A549 (cell line): ENCODE measurements around the gene PLOD2. TPM values are rescaled to one million over a fixed set of nuclear protein-coding genes. Genes with fewer than 3 reads are reported as not detected.
A peak's percentile ranks its signal among the peaks of the same experiment; 100 is the strongest.

Source experiments
- BHLHE40 ChIP-seq: IDR thresholded peaks from 2 replicates; pipeline ENCODE4 v1.6.1; 2012; ENCODE audit warnings: low read depth, low read length, inconsistent platforms
- CBX8 ChIP-seq: fragments of 200-600 bp; sonication (generic); IDR thresholded peaks from 2 replicates; pipeline ENCODE4 v1.6.1; 2016
- E2F6 ChIP-seq: IDR thresholded peaks from 2 replicates; pipeline ENCODE4 v1.6.1; 2012; ENCODE audit warnings: low read depth, borderline replicate concordance
- ESRRA ChIP-seq: fragments of 150-350 bp; IDR thresholded peaks from 2 replicates; pipeline ENCODE4 v1.6.1; 2014; ENCODE audit warnings: mild to moderate bottlenecking, low read length, borderline replicate concordance
- FOSB ChIP-seq: fragments of 250-450 bp; sonication (Bioruptor Pico); IDR thresholded peaks from 2 replicates; pipeline ENCODE4 v1.5.0; 2020; ENCODE audit warnings: mild to moderate bottlenecking, moderate library complexity
- FOSL2 ChIP-seq, 2 experiments: fragments of 450-650 bp in 1 of 2; fragments of >200 bp in 1 of 2; sonication (Bioruptor Twin) in 1 of 2; formaldehyde crosslinking; IDR thresholded peaks; 2 replicates each; pipeline versions ENCODE4 v1.5.0 to v1.6.1; 2016 to 2020; ENCODE audit warnings: mild to moderate bottlenecking in 1 of 2, moderate library complexity in 1 of 2
- GATA3 ChIP-seq: IDR thresholded peaks from 2 replicates; pipeline ENCODE4 v1.6.1; 2012; ENCODE audit warnings: borderline replicate concordance
- HDAC2 ChIP-seq: fragments of 200-600 bp; sonication (generic); IDR thresholded peaks from 2 replicates; pipeline ENCODE4 v1.6.1; 2016
- HOXB13 ChIP-seq: fragments of 250-450 bp; sonication (Bioruptor Pico); IDR thresholded peaks from 2 replicates; pipeline ENCODE4 v1.5.0; 2020; ENCODE audit warnings: low read depth, mild to moderate bottlenecking, moderate library complexity
- JUN ChIP-seq, 2 experiments: fragments of >200 bp; sonication (Bioruptor Twin); formaldehyde crosslinking; IDR thresholded peaks; 2 replicates in 1 of 2; 3 replicates in 1 of 2; pipeline ENCODE4 v1.6.1; 2016 to 2017
- JUNB ChIP-seq: fragments of >200 bp; sonication (Bioruptor Twin); formaldehyde crosslinking; IDR thresholded peaks from 2 replicates; pipeline ENCODE4 v1.6.1; 2016
- KDM1A ChIP-seq: fragments of 200-600 bp; sonication (generic); IDR thresholded peaks from 2 replicates; pipeline ENCODE4 v1.6.1; 2016; ENCODE audit warnings: low read depth, mild to moderate bottlenecking
- MAFK ChIP-seq: fragments of 450-650 bp; IDR thresholded peaks from 2 replicates; pipeline ENCODE4 v1.6.1; 2014; ENCODE audit not compliant: partially characterized antibody
- MYC ChIP-seq: IDR thresholded peaks from 2 replicates; pipeline ENCODE4 v1.6.1; 2012; ENCODE audit warnings: mild to moderate bottlenecking, inconsistent platforms, low read length, improper control_type of control experiment, borderline replicate concordance
- PHF8 ChIP-seq: fragments of 200-600 bp; sonication (generic); IDR thresholded peaks from 2 replicates; pipeline ENCODE4 v1.6.1; 2016; ENCODE audit warnings: low read depth, mild to moderate bottlenecking, antibody characterized with exemption, moderate library complexity, borderline replicate concordance
- POLR2AphosphoS2 ChIP-seq: conservative IDR thresholded peaks from 2 replicates; pipeline ENCODE4 v1.6.1; 2012; ENCODE audit warnings: low read length, improper control_type of control experiment, inconsistent platforms
- TFCP2L1 ChIP-seq: fragments of 250-450 bp; sonication (Bioruptor Pico); IDR thresholded peaks from 2 replicates; pipeline ENCODE4 v1.5.0; 2021; ENCODE audit warnings: mild to moderate bottlenecking
- USF2 ChIP-seq: fragments of 450-650 bp; IDR thresholded peaks from 2 replicates; pipeline ENCODE4 v1.6.1; 2014; ENCODE audit warnings: antibody characterized with exemption
- ZC3H11A ChIP-seq: fragments of 450-650 bp; IDR thresholded peaks from 2 replicates; pipeline ENCODE4 v1.6.1; 2014; ENCODE audit warnings: antibody characterized with exemption, mild to moderate bottlenecking
- polyA plus RNA-seq, 4 experiments: library from polyadenylated mRNA; depleted of rRNA in 3 of 4; stranded (reverse); fragments of >200 nt; fragmentation: RNase III in 1 of 4; extraction: RNeasy Plus Mini Kit Qiagen cat#74134 plus additional on column Dnase treatment in 1 of 4; gene quantifications; 2 replicates in 3 of 4; 3 replicates in 1 of 4; pipeline ENCODE4 v1.2.3, GENCODE V29; 2011 to 2017
- TF ChIP-seq, protein P1 (sequence below): fragments of >200 bp; sonication (Bioruptor Twin); formaldehyde crosslinking; IDR thresholded peaks from 3 replicates; pipeline ENCODE4 v1.5.1; 2016
- TF ChIP-seq, protein P2 (sequence below): fragments of 200-600 bp; sonication (generic); IDR thresholded peaks from 2 replicates; pipeline ENCODE4 v1.6.1; 2016; ENCODE audit warnings: antibody characterized with exemption, mild to moderate bottlenecking, moderate library complexity
- TF ChIP-seq, protein P3 (sequence below): fragments of 150-350 bp; IDR thresholded peaks from 2 replicates; pipeline ENCODE4 v1.6.1; 2014; ENCODE audit warnings: low read depth, mild to moderate bottlenecking, low read length

The PLOD2 gene
- polyA plus RNA-seq, 2 of the 4 experiments (the other 2 are of a cell fraction): 159 to 174 TPM

DNA sequence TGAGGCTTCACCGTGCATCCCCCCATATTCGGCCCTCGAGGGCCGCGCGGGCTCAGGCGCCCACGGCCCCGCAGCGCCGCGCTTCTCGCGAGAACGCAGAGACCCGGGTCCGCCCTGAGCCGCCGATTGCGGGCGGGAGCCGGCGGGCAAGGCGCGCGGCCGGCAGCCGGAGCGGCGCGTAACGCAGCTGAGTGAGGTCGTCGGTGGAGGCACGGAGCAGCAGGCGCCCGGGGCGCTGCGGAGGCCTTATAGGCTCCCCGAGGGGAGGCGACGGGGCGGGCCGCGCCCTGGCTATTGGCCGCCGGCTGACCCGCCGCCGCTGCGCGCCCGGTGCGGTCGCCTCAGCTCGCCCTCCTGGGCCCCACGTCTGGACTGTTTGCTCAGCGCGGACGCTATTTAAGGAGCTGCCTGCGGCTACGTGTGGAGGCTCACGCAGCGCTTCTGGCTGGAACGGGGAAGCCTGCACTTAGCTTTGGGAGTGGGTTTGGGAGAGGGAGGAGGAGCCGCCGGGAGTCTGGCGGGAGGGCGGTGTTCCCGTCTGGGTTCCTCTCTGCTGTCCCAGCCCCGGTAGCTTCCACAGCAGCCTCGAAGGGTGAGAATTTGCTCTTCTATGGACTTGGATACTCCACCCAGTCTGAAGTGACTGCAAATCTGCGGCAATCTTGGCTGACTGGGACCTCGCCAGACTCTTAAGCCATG lies at the start of gene PLOD2 (continued):
- TF ChIP-seq, protein P1, sequence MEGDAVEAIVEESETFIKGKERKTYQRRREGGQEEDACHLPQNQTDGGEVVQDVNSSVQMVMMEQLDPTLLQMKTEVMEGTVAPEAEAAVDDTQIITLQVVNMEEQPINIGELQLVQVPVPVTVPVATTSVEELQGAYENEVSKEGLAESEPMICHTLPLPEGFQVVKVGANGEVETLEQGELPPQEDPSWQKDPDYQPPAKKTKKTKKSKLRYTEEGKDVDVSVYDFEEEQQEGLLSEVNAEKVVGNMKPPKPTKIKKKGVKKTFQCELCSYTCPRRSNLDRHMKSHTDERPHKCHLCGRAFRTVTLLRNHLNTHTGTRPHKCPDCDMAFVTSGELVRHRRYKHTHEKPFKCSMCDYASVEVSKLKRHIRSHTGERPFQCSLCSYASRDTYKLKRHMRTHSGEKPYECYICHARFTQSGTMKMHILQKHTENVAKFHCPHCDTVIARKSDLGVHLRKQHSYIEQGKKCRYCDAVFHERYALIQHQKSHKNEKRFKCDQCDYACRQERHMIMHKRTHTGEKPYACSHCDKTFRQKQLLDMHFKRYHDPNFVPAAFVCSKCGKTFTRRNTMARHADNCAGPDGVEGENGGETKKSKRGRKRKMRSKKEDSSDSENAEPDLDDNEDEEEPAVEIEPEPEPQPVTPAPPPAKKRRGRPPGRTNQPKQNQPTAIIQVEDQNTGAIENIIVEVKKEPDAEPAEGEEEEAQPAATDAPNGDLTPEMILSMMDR: no peak; the same call in 2 of the 3 replicates
- TF ChIP-seq E2F6 (no peak; the same call in 1 of the 2 replicates), JUNB (no peak), ZC3H11A (no peak), BHLHE40 (no peak), TFCP2L1 (CRISPR knock-in tag) (no peak), MAFK (no peak), HDAC2 (no peak), FOSB (CRISPR knock-in tag) (no peak), POLR2AphosphoS2 (no peak), PHF8 (peak; percentile 42; the same call in 1 of the 2 replicates), ESRRA (no peak), MYC (no peak), FOSL2 (IDR thresholded peaks at IDR 0.05) (no peak), FOSL2 (CRISPR knock-in tag; IDR thresholded peaks at IDR 0.05) (no peak), HOXB13 (no peak), USF2 (no peak), CBX8 (no peak), KDM1A (no peak), JUN (IDR thresholded peaks at IDR 0.05) (peak; percentile 91 to 94), GATA3 (no peak)
- TF ChIP-seq, protein P2, sequence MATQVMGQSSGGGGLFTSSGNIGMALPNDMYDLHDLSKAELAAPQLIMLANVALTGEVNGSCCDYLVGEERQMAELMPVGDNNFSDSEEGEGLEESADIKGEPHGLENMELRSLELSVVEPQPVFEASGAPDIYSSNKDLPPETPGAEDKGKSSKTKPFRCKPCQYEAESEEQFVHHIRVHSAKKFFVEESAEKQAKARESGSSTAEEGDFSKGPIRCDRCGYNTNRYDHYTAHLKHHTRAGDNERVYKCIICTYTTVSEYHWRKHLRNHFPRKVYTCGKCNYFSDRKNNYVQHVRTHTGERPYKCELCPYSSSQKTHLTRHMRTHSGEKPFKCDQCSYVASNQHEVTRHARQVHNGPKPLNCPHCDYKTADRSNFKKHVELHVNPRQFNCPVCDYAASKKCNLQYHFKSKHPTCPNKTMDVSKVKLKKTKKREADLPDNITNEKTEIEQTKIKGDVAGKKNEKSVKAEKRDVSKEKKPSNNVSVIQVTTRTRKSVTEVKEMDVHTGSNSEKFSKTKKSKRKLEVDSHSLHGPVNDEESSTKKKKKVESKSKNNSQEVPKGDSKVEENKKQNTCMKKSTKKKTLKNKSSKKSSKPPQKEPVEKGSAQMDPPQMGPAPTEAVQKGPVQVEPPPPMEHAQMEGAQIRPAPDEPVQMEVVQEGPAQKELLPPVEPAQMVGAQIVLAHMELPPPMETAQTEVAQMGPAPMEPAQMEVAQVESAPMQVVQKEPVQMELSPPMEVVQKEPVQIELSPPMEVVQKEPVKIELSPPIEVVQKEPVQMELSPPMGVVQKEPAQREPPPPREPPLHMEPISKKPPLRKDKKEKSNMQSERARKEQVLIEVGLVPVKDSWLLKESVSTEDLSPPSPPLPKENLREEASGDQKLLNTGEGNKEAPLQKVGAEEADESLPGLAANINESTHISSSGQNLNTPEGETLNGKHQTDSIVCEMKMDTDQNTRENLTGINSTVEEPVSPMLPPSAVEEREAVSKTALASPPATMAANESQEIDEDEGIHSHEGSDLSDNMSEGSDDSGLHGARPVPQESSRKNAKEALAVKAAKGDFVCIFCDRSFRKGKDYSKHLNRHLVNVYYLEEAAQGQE: peak; percentile 98
- TF ChIP-seq, protein P3, sequence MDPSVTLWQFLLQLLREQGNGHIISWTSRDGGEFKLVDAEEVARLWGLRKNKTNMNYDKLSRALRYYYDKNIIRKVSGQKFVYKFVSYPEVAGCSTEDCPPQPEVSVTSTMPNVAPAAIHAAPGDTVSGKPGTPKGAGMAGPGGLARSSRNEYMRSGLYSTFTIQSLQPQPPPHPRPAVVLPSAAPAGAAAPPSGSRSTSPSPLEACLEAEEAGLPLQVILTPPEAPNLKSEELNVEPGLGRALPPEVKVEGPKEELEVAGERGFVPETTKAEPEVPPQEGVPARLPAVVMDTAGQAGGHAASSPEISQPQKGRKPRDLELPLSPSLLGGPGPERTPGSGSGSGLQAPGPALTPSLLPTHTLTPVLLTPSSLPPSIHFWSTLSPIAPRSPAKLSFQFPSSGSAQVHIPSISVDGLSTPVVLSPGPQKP: no peak
